Caco-2 (cell line): Measurements from ENCODE around the gene EPB41L4B. TPM values are rescaled to one million over a fixed set of nuclear protein-coding genes. Genes with fewer than 3 reads are reported as not detected.

ENCODE experiments used
- BruUV-seq: library from RNA; stranded (reverse); fragments of 400-500 nt; replicated peaks from 2 replicates; lab custom pipeline; 2021; lab: Mats Ljungman, UMichigan
- CTCF ChIA-PET: fragments of 300-600 bp; sonication (Branson Sonifier 250); formaldehyde crosslinking; loops from one replicate; lab custom pipeline; 2022; ENCODE audit warnings: antibody characterized with exemption; lab: Charles Lee
- POLR2A ChIA-PET: fragments of 300-600 bp; sonication (Branson Sonifier 250); formaldehyde crosslinking; loops from one replicate; lab custom pipeline; 2022; ENCODE audit warnings: antibody characterized with exemption; lab: Charles Lee
- DNase-seq, 2 experiments: peaks; one replicate each; pipeline versions ENCODE4 v3.0.0 to v3.0.0-alpha.2; 2020 to 2022
- H3K27me3 ChIP-seq: replicated peaks from 2 replicates; pipeline ENCODE4 v1.6.0; 2011; ENCODE audit warnings: low read length; ENCODE audit not compliant: control insufficient read depth, insufficient read depth
- H3K36me3 ChIP-seq: 2 replicates; pipeline ENCODE4 v1.5.1; 2011; ENCODE audit warnings: low read length; ENCODE audit not compliant: control insufficient read depth, insufficient read depth
- H3K4me1 ChIP-seq: fragments of 250-450 bp; sonication (Bioruptor Pico); 2 replicates; pipeline ENCODE4 v1.5.1; 2020; ENCODE audit warnings: mild to moderate bottlenecking
- H3K4me3 ChIP-seq: 2 replicates; pipeline ENCODE4 v1.5.1; 2011; ENCODE audit warnings: low read depth, mild to moderate bottlenecking, control low read depth, low read length
- H3K9me3 ChIP-seq: fragments of 250-450 bp; sonication (Bioruptor Pico); 2 replicates; pipeline ENCODE4 v1.5.1; 2020; ENCODE audit warnings: mild to moderate bottlenecking, moderate library complexity
- H3K27ac Mint-ChIP-seq: one replicate; pipeline ENCODE4 v1.8.0; 2022; ENCODE audit warnings: mixed read lengths; ENCODE audit not compliant: unreplicated experiment
- H3K27me3 Mint-ChIP-seq: one replicate; pipeline ENCODE4 v1.8.0; 2022; ENCODE audit warnings: mixed read lengths; ENCODE audit not compliant: insufficient read depth, unreplicated experiment
- H3K36me3 Mint-ChIP-seq: one replicate; pipeline ENCODE4 v1.8.0; 2022; ENCODE audit warnings: mild to moderate bottlenecking, mixed read lengths; ENCODE audit not compliant: insufficient read depth, unreplicated experiment
- H3K4me1 Mint-ChIP-seq: one replicate; pipeline ENCODE4 v1.8.0; 2022; ENCODE audit warnings: low read depth, mixed read lengths; ENCODE audit not compliant: unreplicated experiment
- H3K4me3 Mint-ChIP-seq: one replicate; pipeline ENCODE4 v1.8.0; 2022; ENCODE audit warnings: mild to moderate bottlenecking, moderate library complexity, mixed read lengths; ENCODE audit not compliant: unreplicated experiment
- H3K9me3 Mint-ChIP-seq: one replicate; pipeline ENCODE4 v1.8.0; 2022; ENCODE audit warnings: mixed read lengths; ENCODE audit not compliant: unreplicated experiment
- CTCF ChIP-seq, 2 experiments: fragments of 200-600 bp in 1 of 2; IDR thresholded peaks; 1 replicate in 1 of 2; 2 replicates in 1 of 2; pipeline versions ENCODE4 v1.5.1 to v1.8.0; 2011 to 2022; ENCODE audit warnings: antibody characterized with exemption in 1 of 2, control low read depth in 1 of 2, inconsistent platforms in 1 of 2, low read depth in 1 of 2, low read length in 1 of 2, mild to moderate bottlenecking in 1 of 2, moderate library complexity in 1 of 2; ENCODE audit not compliant: insufficient read depth in 1 of 2, severe bottlenecking in 1 of 2, unreplicated experiment in 1 of 2
- intact Hi-C: fragments of 100-400 bp; cut with micrococcal nuclease; formaldehyde crosslinking; loops from one replicate; pipeline ENCODE4 v1.10.0; 2022; ENCODE audit not compliant: unreplicated experiment
- total RNA-seq: library from RNA; stranded (reverse); gene quantifications from 2 replicates; pipeline ENCODE4 v1.2.3, GENCODE V29; 2022

EPB41L4B gene
- total RNA-seq, 1 experiment from 2014 or later, result 16.3 TPM

- H3K27ac Mint-ChIP-seq, result no peak overlapping the region
- H3K36me3 Mint-ChIP-seq, result no peaks in the 10 kb centered on the region
- POLR2A ChIA-PET, result no interaction called here
- H3K27me3 Mint-ChIP-seq, result no peaks in the 10 kb centered on the region
- no peak for DNase-seq
- BruUV-seq, result no TSS peak
- Histone ChIP-seq H3K4me1 (0 out of 2 replicates have a peak, but pooled peaks cover 8% of the 10 kb centered on the region), H3K4me3 (no peak overlapping the region), H3K9me3 (no peaks in the 10 kb centered on the region), H3K27me3 (no peaks in the 10 kb centered on the region), H3K36me3 (no peaks in the 10 kb centered on the region; the same call in 1 of the 2 replicates)
- CTCF ChIA-PET, result no interaction called here
- intact Hi-C loops, result no loop called here
- H3K9me3 Mint-ChIP-seq, result no peaks in the 10 kb centered on the region
- no peak overlapping the region for H3K4me3 Mint-ChIP-seq
- no peak for TF ChIP-seq CTCF (IDR thresholded peaks at IDR 0.05; ENCODE audit: insufficient read depth in 1 of 2, low read depth in 1 of 2, low read length in 1 of 2, severe bottlenecking in 1 of 2, unreplicated experiment in 1 of 2)
- peaks cover 9% of the 10 kb centered on the region for H3K4me1 Mint-ChIP-seq
Measured at GRCh38 chr9:109274884-109275730, 45.8 kb downstream of the EPB41L4B start.

- Mint-ChIP-seq H3K27ac (no peak overlapping the region), H3K27me3 (no peaks in the 10 kb centered on the region), H3K9me3 (no peaks in the 10 kb centered on the region), H3K36me3 (no peaks in the 10 kb centered on the region), H3K4me3 (no peak overlapping the region), H3K4me1 (peaks cover 9% of the 10 kb centered on the region)
- 0 out of 2 replicates have a peak, but pooled peaks cover 8% of the 10 kb centered on the region for H3K4me1 ChIP-seq
- no peak for DNase-seq
- POLR2A ChIA-PET, result no interaction called here
- H3K36me3 ChIP-seq, result no peaks in the 10 kb centered on the region; the same call in 1 of the 2 replicates
- intact Hi-C loops, result no loop called here
- no peaks in the 10 kb centered on the region for H3K9me3 ChIP-seq
- CTCF ChIA-PET, result no interaction called here
- BruUV-seq, result no TSS peak
- no peak overlapping the region for H3K4me3 ChIP-seq
- TF ChIP-seq CTCF (IDR thresholded peaks at IDR 0.05; ENCODE audit: insufficient read depth in 1 of 2, low read depth in 1 of 2, low read length in 1 of 2, severe bottlenecking in 1 of 2, unreplicated experiment in 1 of 2), result no peak
- H3K27me3 ChIP-seq, result no peaks in the 10 kb centered on the region
Measured at GRCh38 chr9:109273869-109274268, 47.0 kb downstream of the EPB41L4B start.

- H3K4me3 ChIP-seq, result no peak overlapping the region
- ChIA-PET POLR2A (no interaction called here), CTCF (no interaction called here)
- H3K9me3 Mint-ChIP-seq, result no peaks in the 10 kb centered on the region
- no peaks in the 10 kb centered on the region for H3K36me3 Mint-ChIP-seq
- intact Hi-C loops, result no loop called here
- no peaks in the 10 kb centered on the region; the same call in 1 of the 2 replicates for H3K36me3 ChIP-seq
- peaks cover 9% of the 10 kb centered on the region for H3K4me1 Mint-ChIP-seq
- DNase-seq, result no peak
- no peak overlapping the region for H3K4me3 Mint-ChIP-seq
- BruUV-seq, result no TSS peak
- no peak overlapping the region for H3K27ac Mint-ChIP-seq
- H3K27me3 Mint-ChIP-seq, result no peaks in the 10 kb centered on the region
- 0 out of 2 replicates have a peak, but pooled peaks cover 5% of the 10 kb centered on the region for H3K4me1 ChIP-seq
- no peak for TF ChIP-seq CTCF (IDR thresholded peaks at IDR 0.05; ENCODE audit: insufficient read depth in 1 of 2, low read depth in 1 of 2, low read length in 1 of 2, severe bottlenecking in 1 of 2, unreplicated experiment in 1 of 2)
- H3K27me3 ChIP-seq, result no peaks in the 10 kb centered on the region
- 0 out of 2 replicates have a peak, but pooled peaks cover 4% of the 10 kb centered on the region for H3K9me3 ChIP-seq
Measured at GRCh38 chr9:109272745-109273144, 48.1 kb downstream of the EPB41L4B start.
